ENCODE data around the gene MTRR. TPM values are rescaled to one million over a fixed set of nuclear protein-coding genes. Genes with fewer than 3 reads are reported as not detected.

MTRR gene
- total RNA-seq, 1 experiment from 2014 or later = 46.9 TPM

DNA sequence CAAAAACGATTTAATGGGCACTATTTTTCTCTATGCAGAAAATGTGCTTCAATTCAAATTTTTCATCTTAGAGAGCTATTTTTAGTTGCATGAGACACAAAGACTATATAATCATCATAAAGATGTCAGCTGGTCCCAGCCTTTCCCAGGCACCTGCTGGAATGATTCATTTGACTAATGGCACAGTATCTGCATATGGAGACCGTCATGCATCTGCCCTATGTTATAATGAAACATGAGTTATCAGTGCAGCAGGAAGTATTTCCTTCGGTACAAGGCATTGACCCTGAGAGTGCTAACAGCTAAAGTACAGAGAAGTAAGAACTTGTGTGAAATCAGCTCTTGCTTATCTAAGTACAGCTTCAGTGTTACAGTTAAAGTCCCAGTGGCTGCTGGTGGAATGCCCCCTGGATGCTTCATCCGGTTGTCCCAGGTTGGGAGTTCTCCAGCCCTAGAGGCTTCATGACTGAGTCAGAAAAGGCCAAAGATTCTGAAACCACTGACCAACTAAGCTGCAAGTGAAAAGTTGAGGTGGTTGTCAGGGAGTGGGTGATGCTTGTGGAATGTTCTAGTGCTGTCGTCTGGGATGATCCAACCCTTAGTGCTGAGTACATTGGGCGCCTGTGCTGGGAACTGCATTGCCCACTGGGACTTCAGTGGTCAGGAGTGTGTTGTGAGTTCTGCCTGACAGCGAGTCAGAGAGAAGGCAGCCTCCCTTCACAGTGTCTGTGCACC lies 57.2 kb downstream of the MTRR start (continued):
- TF ChIP-seq, protein P1, sequence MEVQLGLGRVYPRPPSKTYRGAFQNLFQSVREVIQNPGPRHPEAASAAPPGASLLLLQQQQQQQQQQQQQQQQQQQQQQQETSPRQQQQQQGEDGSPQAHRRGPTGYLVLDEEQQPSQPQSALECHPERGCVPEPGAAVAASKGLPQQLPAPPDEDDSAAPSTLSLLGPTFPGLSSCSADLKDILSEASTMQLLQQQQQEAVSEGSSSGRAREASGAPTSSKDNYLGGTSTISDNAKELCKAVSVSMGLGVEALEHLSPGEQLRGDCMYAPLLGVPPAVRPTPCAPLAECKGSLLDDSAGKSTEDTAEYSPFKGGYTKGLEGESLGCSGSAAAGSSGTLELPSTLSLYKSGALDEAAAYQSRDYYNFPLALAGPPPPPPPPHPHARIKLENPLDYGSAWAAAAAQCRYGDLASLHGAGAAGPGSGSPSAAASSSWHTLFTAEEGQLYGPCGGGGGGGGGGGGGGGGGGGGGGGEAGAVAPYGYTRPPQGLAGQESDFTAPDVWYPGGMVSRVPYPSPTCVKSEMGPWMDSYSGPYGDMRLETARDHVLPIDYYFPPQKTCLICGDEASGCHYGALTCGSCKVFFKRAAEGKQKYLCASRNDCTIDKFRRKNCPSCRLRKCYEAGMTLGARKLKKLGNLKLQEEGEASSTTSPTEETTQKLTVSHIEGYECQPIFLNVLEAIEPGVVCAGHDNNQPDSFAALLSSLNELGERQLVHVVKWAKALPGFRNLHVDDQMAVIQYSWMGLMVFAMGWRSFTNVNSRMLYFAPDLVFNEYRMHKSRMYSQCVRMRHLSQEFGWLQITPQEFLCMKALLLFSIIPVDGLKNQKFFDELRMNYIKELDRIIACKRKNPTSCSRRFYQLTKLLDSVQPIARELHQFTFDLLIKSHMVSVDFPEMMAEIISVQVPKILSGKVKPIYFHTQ (CRISPR knock-in tag; IDR thresholded peaks at IDR 0.05) = no peak
- no peak for TF ChIP-seq TEAD4 (CRISPR knock-in tag; IDR thresholded peaks at IDR 0.05)
- no peak for TF ChIP-seq GRHL2 (CRISPR knock-in tag; IDR thresholded peaks at IDR 0.05; ENCODE audit: insufficient replicate concordance, severe bottlenecking)
- TF ChIP-seq HMGA2 (CRISPR knock-in tag; IDR thresholded peaks at IDR 0.05) = no peak
- TF ChIP-seq JUN (CRISPR knock-in tag; IDR thresholded peaks at IDR 0.05) = no peak
- TF ChIP-seq RELA (CRISPR knock-in tag; IDR thresholded peaks at IDR 0.05; ENCODE audit: borderline replicate concordance) = no peak
- no peak for TF ChIP-seq ZNF416 (CRISPR knock-in tag; IDR thresholded peaks at IDR 0.05)
- no peak for TF ChIP-seq ELF4 (CRISPR knock-in tag; IDR thresholded peaks at IDR 0.05; ENCODE audit: low read depth)
- TF ChIP-seq, protein P2, sequence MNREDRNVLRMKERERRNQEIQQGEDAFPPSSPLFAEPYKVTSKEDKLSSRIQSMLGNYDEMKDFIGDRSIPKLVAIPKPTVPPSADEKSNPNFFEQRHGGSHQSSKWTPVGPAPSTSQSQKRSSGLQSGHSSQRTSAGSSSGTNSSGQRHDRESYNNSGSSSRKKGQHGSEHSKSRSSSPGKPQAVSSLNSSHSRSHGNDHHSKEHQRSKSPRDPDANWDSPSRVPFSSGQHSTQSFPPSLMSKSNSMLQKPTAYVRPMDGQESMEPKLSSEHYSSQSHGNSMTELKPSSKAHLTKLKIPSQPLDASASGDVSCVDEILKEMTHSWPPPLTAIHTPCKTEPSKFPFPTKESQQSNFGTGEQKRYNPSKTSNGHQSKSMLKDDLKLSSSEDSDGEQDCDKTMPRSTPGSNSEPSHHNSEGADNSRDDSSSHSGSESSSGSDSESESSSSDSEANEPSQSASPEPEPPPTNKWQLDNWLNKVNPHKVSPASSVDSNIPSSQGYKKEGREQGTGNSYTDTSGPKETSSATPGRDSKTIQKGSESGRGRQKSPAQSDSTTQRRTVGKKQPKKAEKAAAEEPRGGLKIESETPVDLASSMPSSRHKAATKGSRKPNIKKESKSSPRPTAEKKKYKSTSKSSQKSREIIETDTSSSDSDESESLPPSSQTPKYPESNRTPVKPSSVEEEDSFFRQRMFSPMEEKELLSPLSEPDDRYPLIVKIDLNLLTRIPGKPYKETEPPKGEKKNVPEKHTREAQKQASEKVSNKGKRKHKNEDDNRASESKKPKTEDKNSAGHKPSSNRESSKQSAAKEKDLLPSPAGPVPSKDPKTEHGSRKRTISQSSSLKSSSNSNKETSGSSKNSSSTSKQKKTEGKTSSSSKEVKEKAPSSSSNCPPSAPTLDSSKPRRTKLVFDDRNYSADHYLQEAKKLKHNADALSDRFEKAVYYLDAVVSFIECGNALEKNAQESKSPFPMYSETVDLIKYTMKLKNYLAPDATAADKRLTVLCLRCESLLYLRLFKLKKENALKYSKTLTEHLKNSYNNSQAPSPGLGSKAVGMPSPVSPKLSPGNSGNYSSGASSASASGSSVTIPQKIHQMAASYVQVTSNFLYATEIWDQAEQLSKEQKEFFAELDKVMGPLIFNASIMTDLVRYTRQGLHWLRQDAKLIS (CRISPR knock-in tag; IDR thresholded peaks at IDR 0.05; ENCODE audit: borderline replicate concordance) = no peak
- TF ChIP-seq, protein P3, sequence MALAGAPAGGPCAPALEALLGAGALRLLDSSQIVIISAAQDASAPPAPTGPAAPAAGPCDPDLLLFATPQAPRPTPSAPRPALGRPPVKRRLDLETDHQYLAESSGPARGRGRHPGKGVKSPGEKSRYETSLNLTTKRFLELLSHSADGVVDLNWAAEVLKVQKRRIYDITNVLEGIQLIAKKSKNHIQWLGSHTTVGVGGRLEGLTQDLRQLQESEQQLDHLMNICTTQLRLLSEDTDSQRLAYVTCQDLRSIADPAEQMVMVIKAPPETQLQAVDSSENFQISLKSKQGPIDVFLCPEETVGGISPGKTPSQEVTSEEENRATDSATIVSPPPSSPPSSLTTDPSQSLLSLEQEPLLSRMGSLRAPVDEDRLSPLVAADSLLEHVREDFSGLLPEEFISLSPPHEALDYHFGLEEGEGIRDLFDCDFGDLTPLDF (CRISPR knock-in tag; IDR thresholded peaks at IDR 0.05) = no peak
- no peak for TF ChIP-seq MXD4 (CRISPR knock-in tag; IDR thresholded peaks at IDR 0.05; ENCODE audit: borderline replicate concordance)

DNA sequence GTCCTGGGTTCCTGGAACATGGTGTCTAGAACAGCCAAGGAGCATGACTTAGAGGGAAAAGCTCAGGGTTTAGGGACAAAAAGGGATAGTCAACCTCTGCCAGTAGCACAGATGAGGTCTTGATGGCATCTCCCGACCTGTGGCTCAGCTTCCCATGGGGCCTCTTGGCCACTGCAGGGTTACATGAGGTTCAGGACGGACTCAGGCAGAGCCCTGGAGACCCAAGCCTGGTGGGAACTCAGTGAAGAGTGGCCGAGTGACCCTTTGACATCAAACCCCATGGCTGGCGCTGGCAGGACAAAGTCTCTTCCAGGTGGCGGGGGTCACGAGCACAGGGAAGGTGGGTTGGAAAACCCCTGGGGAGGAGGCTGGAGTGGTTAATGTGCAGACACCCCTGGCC lies 57.8 kb downstream of the MTRR start:
- Mint-ChIP-seq H3K4me3 (no peak overlapping the region), H3K36me3 (peaks cover 2% of the 10 kb centered on the region; the same call in 1 of the 2 replicates), H3K27me3 (ENCODE audit: low read depth) (peaks cover 2% of the 10 kb centered on the region), H3K27ac (no peak overlapping the region), H3K9me3 (peaks cover 5% of the 10 kb centered on the region), H3K4me1 (peaks cover 10% of the 10 kb centered on the region)
- POLR2A ChIA-PET = no interaction called here
- CTCF ChIA-PET = interaction anchor here (1.2 to 5.1 kb wide), 4 partner anchors 11 to 914 kb away, joined by 4 to 29 read pairs (median 8); no protein-coding TSS in a partner anchor
- ATAC-seq = no peak
- no peak for DNase-seq (ENCODE audit: low spot score)
- no peak for TF ChIP-seq ZNF396 (CRISPR knock-in tag; IDR thresholded peaks at IDR 0.05; ENCODE audit: borderline replicate concordance)
- no peak for TF ChIP-seq ATF1 (CRISPR knock-in tag; IDR thresholded peaks at IDR 0.05)
- TF ChIP-seq RORB (CRISPR knock-in tag; IDR thresholded peaks at IDR 0.05) = no peak
- TF ChIP-seq, protein P3 (CRISPR knock-in tag; IDR thresholded peaks at IDR 0.05) = no peak
- TF ChIP-seq ZNF263 (CRISPR knock-in tag; IDR thresholded peaks at IDR 0.05; ENCODE audit: low read depth) = no peak
- TF ChIP-seq ZNF671 (CRISPR knock-in tag; IDR thresholded peaks at IDR 0.05) = no peak
- TF ChIP-seq, protein P4, sequence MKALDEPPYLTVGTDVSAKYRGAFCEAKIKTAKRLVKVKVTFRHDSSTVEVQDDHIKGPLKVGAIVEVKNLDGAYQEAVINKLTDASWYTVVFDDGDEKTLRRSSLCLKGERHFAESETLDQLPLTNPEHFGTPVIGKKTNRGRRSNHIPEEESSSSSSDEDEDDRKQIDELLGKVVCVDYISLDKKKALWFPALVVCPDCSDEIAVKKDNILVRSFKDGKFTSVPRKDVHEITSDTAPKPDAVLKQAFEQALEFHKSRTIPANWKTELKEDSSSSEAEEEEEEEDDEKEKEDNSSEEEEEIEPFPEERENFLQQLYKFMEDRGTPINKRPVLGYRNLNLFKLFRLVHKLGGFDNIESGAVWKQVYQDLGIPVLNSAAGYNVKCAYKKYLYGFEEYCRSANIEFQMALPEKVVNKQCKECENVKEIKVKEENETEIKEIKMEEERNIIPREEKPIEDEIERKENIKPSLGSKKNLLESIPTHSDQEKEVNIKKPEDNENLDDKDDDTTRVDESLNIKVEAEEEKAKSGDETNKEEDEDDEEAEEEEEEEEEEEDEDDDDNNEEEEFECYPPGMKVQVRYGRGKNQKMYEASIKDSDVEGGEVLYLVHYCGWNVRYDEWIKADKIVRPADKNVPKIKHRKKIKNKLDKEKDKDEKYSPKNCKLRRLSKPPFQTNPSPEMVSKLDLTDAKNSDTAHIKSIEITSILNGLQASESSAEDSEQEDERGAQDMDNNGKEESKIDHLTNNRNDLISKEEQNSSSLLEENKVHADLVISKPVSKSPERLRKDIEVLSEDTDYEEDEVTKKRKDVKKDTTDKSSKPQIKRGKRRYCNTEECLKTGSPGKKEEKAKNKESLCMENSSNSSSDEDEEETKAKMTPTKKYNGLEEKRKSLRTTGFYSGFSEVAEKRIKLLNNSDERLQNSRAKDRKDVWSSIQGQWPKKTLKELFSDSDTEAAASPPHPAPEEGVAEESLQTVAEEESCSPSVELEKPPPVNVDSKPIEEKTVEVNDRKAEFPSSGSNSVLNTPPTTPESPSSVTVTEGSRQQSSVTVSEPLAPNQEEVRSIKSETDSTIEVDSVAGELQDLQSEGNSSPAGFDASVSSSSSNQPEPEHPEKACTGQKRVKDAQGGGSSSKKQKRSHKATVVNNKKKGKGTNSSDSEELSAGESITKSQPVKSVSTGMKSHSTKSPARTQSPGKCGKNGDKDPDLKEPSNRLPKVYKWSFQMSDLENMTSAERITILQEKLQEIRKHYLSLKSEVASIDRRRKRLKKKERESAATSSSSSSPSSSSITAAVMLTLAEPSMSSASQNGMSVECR (CRISPR knock-in tag; IDR thresholded peaks at IDR 0.05; ENCODE audit: borderline replicate concordance) = no peak
- no peak for TF ChIP-seq ETV6 (CRISPR knock-in tag; IDR thresholded peaks at IDR 0.05)
- TF ChIP-seq OVOL2 (CRISPR knock-in tag; IDR thresholded peaks at IDR 0.05; ENCODE audit: borderline replicate concordance) = no peak
- TF ChIP-seq JUN (CRISPR knock-in tag; IDR thresholded peaks at IDR 0.05) = no peak

Measured in WTC11 (cell line).